CD14-positive monocyte (primary cell): Measurements from ENCODE around the gene SFT2D3. TPM values are rescaled to one million over a fixed set of nuclear protein-coding genes. Genes with fewer than 3 reads are reported as not detected.
"Not testable (repeated sequence)": the region's sequence is repeated elsewhere in the genome, so short reads cannot be mapped to it uniquely, and the experiment has no call there.

ENCODE experiments used
- DNase-seq, 3 donors: peaks; one replicate each; pipeline ENCODE4 v3.0.0-alpha.2; 2011 to 2022
- H2AFZ ChIP-seq: 2 replicates; pipeline ENCODE4 v1.6.0; 2012; ENCODE audit warnings: mild to moderate bottlenecking, low read depth, low read length, inconsistent platforms; ENCODE audit not compliant: insufficient read depth, poor library complexity, severe bottlenecking
- H3K27ac ChIP-seq, 2 donors: 1 replicate in 1 of 2; 2 replicates in 1 of 2; pipeline ENCODE4 v1.5.1; 2012 to 2013; ENCODE audit warnings: low read length in 2 of 2, control low read depth in 1 of 2, inconsistent platforms in 1 of 2, low read depth in 1 of 2, mild to moderate bottlenecking in 1 of 2
- H3K27me3 ChIP-seq, 2 donors: one replicate each; pipeline versions ENCODE4 v1.6.0 to v1.6.1; 2011 to 2013; ENCODE audit warnings: low read length in 2 of 2; ENCODE audit not compliant: control insufficient read depth in 2 of 2, insufficient read depth in 2 of 2
- H3K36me3 ChIP-seq, 2 donors: replicated peaks in 1 of 2; 1 replicate in 1 of 2; 2 replicates in 1 of 2; pipeline versions ENCODE4 v1.5.1 to v1.6.1; 2012 to 2013; ENCODE audit warnings: low read length in 2 of 2, control low read depth in 1 of 2, inconsistent platforms in 1 of 2, mild to moderate bottlenecking in 1 of 2; ENCODE audit not compliant: insufficient read depth in 2 of 2, control insufficient read depth in 1 of 2
- H3K4me1 ChIP-seq, 2 donors: 1 replicate in 1 of 2; 2 replicates in 1 of 2; pipeline versions ENCODE4 v1.5.1 to v1.6.1; 2012 to 2013; ENCODE audit warnings: low read length in 2 of 2, control low read depth in 1 of 2, inconsistent platforms in 1 of 2, mild to moderate bottlenecking in 1 of 2, moderate library complexity in 1 of 2; ENCODE audit not compliant: insufficient read depth in 2 of 2, control insufficient read depth in 1 of 2
- H3K4me2 ChIP-seq: replicated peaks from 2 replicates; pipeline ENCODE3; 2012; ENCODE audit warnings: low read length, moderate library complexity, mild to moderate bottlenecking; ENCODE audit not compliant: poor library complexity, severe bottlenecking; ENCODE audit errors: extremely low read depth
- H3K4me3 ChIP-seq, 3 experiments: fragments of 200-600 bp in 1 of 3; sonication (generic) in 1 of 3; replicated peaks in 1 of 3; 1 replicate in 2 of 3; 2 replicates in 1 of 3; pipeline ENCODE4 v1.5.1; 2011 to 2013; ENCODE audit warnings: low read length in 3 of 3, mild to moderate bottlenecking in 3 of 3, control low read depth in 2 of 3, low read depth in 2 of 3, inconsistent platforms in 1 of 3, moderate library complexity in 1 of 3
- H3K79me2 ChIP-seq: 2 replicates; pipeline ENCODE4 v1.6.0; 2012; ENCODE audit warnings: mild to moderate bottlenecking, control low read depth, inconsistent platforms, low read length, moderate library complexity; ENCODE audit not compliant: insufficient read depth
- H3K9ac ChIP-seq: 2 replicates; pipeline ENCODE4 v1.6.0; 2017; ENCODE audit warnings: low read length, mild to moderate bottlenecking; ENCODE audit not compliant: insufficient read depth, poor library complexity, severe bottlenecking
- H3K9me3 ChIP-seq, 2 donors: replicated peaks in 1 of 2; 1 replicate in 1 of 2; 2 replicates in 1 of 2; pipeline versions ENCODE4 v1.5.1 to v1.6.1; 2012 to 2013; ENCODE audit warnings: low read length in 2 of 2, control low read depth in 1 of 2; ENCODE audit not compliant: control insufficient read depth in 1 of 2, insufficient read depth in 1 of 2
- H4K20me1 ChIP-seq: 2 replicates; pipeline ENCODE4 v1.6.0; 2012; ENCODE audit warnings: mild to moderate bottlenecking, low read length, control low read depth, moderate library complexity; ENCODE audit not compliant: insufficient read depth
- H3K27ac Mint-ChIP-seq, 7 donors: one replicate each; pipeline ENCODE4 v1.8.0; 2020; ENCODE audit warnings: mild to moderate bottlenecking in 7 of 7, mixed read lengths in 7 of 7, moderate library complexity in 6 of 7, inconsistent platforms in 2 of 7
- H3K27me3 Mint-ChIP-seq, 3 donors: one replicate each; pipeline ENCODE4 v1.8.0; 2021 to 2022; ENCODE audit warnings: low read depth in 3 of 3, mild to moderate bottlenecking in 3 of 3, mixed read lengths in 3 of 3, moderate library complexity in 3 of 3, inconsistent platforms in 1 of 3
- H3K36me3 Mint-ChIP-seq, 2 donors: one replicate each; pipeline ENCODE4 v1.8.0; 2020; ENCODE audit warnings: mixed read lengths in 2 of 2, inconsistent platforms in 1 of 2, mild to moderate bottlenecking in 1 of 2
- H3K4me1 Mint-ChIP-seq: one replicate; pipeline ENCODE4 v1.8.0; 2020; ENCODE audit warnings: mild to moderate bottlenecking, mixed read lengths
- H3K4me3 Mint-ChIP-seq, 2 donors: one replicate each; pipeline ENCODE4 v1.8.0; 2020; ENCODE audit warnings: mild to moderate bottlenecking in 2 of 2, mixed read lengths in 2 of 2, moderate library complexity in 1 of 2
- H3K9me3 Mint-ChIP-seq, 7 donors: one replicate each; pipeline ENCODE4 v1.8.0; 2020 to 2022; ENCODE audit warnings: mixed read lengths in 7 of 7, mild to moderate bottlenecking in 6 of 7, moderate library complexity in 6 of 7, inconsistent platforms in 2 of 7
- WGBS: methylation state at CpG from one replicate; pipeline ENCODE4 v1.1.5; 2013; ENCODE audit warnings: missing lambda C conversion rate; ENCODE audit not compliant: insufficient coverage; 5-methylcytosine and 5-hydroxymethylcytosine counted together
- intact Hi-C, 2 donors: fragments of 100-400 bp; cut with micrococcal nuclease; formaldehyde crosslinking; loops; one replicate each; pipeline versions ENCODE4 v1.15.0 to v1.15.1; 2023
- polyA plus RNA-seq, 3 donors: library from polyadenylated mRNA; depleted of rRNA in 1 of 3; unstranded in 2 of 3; stranded (reverse) in 1 of 3; fragments of 300-500 nt in 2 of 3; fragments of >200 nt in 1 of 3; fragmentation: Illumina TruSeq in 2 of 3; gene quantifications; 1 replicate in 2 of 3; 2 replicates in 1 of 3; pipeline ENCODE4 v1.2.3, GENCODE V29; 2012 to 2021
- TF ChIP-seq, protein P1 (sequence below): fragments of 200-600 bp; IDR thresholded peaks from one replicate; pipeline ENCODE4 v1.8.0; 2022; ENCODE audit warnings: antibody characterized with exemption, mild to moderate bottlenecking

The SFT2D3 gene
- polyA plus RNA-seq, 3 donors: 3.8 to 4.9 TPM; not detected in 1

- H2AFZ ChIP-seq: no peak overlapping the region
- no CpG with 5 or more reads among the region's 3 CpGs for WGBS
- H3K27ac ChIP-seq: no peak overlapping the region
- no peak overlapping the region for H3K9ac ChIP-seq
- intact Hi-C loops: no loop called here
- no peak for DNase-seq
- Mint-ChIP-seq H3K9me3 (no peaks in the 10 kb centered on the region), H3K27ac (no peak overlapping the region), H3K27me3 (peaks cover 0 to 2% (median 2%) of the 10 kb centered on the region in 3 donors), H3K36me3 (peaks cover 57 to 71% of the 10 kb centered on the region in 2 donors), H3K4me3 (no peak overlapping the region), H3K4me1 (peaks cover 5% of the 10 kb centered on the region)
- no peaks in the 10 kb centered on the region for H4K20me1 ChIP-seq
- no peaks in the 10 kb centered on the region for H3K27me3 ChIP-seq
- H3K4me1 ChIP-seq: no peaks in the 10 kb centered on the region
- no peak overlapping the region for H3K4me3 ChIP-seq
- H3K79me2 ChIP-seq: no peaks in the 10 kb centered on the region
- TF ChIP-seq, protein P1, sequence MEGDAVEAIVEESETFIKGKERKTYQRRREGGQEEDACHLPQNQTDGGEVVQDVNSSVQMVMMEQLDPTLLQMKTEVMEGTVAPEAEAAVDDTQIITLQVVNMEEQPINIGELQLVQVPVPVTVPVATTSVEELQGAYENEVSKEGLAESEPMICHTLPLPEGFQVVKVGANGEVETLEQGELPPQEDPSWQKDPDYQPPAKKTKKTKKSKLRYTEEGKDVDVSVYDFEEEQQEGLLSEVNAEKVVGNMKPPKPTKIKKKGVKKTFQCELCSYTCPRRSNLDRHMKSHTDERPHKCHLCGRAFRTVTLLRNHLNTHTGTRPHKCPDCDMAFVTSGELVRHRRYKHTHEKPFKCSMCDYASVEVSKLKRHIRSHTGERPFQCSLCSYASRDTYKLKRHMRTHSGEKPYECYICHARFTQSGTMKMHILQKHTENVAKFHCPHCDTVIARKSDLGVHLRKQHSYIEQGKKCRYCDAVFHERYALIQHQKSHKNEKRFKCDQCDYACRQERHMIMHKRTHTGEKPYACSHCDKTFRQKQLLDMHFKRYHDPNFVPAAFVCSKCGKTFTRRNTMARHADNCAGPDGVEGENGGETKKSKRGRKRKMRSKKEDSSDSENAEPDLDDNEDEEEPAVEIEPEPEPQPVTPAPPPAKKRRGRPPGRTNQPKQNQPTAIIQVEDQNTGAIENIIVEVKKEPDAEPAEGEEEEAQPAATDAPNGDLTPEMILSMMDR: no peak
- H3K36me3 ChIP-seq: peaks cover 45 to 77% of the 10 kb centered on the region in 2 donors
- no peaks in the 10 kb centered on the region for H3K9me3 ChIP-seq
- no peak overlapping the region for H3K4me2 ChIP-seq
These were observed 42.3 kb downstream of the SFT2D3 start for GRCh38 chr2:127743477-127744026.

DNA sequence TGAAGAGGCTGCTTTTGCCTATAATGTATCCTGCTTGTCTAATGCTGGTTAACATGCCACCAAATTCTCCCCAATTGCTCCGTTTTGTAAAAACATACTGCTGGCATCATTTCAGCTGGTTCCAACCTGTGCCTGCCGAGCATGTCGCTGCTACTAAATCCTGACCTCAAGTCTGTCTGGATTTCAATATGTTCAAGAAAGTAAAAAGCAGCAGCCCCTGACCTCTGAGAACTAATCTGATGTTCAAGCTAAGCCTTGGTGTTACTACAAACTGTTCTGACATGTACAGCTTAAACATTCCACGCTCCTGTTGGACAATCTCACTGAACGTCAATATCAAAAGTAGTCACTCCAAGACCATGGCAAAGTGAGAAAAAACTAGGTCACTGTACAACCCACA is 46.3 kb downstream of the SFT2D3 start:
- H3K27me3 ChIP-seq: no peaks in the 10 kb centered on the region

DNA sequence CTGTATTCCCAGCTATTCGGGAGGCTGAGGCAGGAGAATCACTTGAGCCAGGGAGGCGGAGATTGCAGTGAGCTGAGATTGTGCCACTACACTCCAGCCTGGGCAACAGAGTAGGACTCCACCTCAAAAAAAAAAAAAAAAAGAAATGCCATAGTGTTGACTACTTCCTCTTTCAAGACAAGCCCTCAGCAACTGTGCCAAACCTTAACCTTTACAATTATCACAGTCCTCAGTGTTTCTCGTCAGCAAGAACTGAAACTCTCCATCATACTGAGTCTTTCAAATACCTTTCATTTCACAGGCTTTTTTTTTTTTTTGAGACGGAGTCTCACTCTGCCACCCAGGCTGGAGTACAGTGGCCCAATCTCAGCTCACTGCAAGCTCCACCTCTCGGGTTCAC is 48.2 kb downstream of the SFT2D3 start:
- DNase-seq: peak; percentile 12 to 21 (median 13)
- H4K20me1 ChIP-seq, H3K4me1 Mint-ChIP-seq, H2AFZ ChIP-seq, H3K27me3 ChIP-seq, H3K9ac ChIP-seq, H3K4me3 ChIP-seq, H3K4me2 ChIP-seq, H3K27me3 Mint-ChIP-seq, H3K9me3 ChIP-seq, intact Hi-C loops, H3K79me2 ChIP-seq, H3K9me3 Mint-ChIP-seq: not testable (repeated sequence)
- 0% methylated on average over 1 of the region's 5 CpGs for WGBS
- Histone ChIP-seq H3K27ac (peak overlapping the region; percentile 13 to 54), H3K4me1 (peaks cover 7 to 11% of the 10 kb centered on the region in 2 donors), H3K36me3 (peaks cover 41% of the 10 kb centered on the region in 2 donors)
- Mint-ChIP-seq H3K4me3 (peak overlapping the region; percentile 35 to 53), H3K36me3 (peaks cover 39 to 45% of the 10 kb centered on the region in 2 donors), H3K27ac (peak overlapping the region; percentile 43 to 86 (median 73))

More for the DNA sequence above, 46.3 kb downstream of the SFT2D3 start:
- H3K27ac ChIP-seq: no peak overlapping the region
- H3K9me3 ChIP-seq: no peaks in the 10 kb centered on the region
- TF ChIP-seq, protein P1: no peak
- peaks cover 7 to 11% of the 10 kb centered on the region in 2 donors for H3K4me1 ChIP-seq
- H3K27ac Mint-ChIP-seq: no peak overlapping the region
- no peak for DNase-seq
- H3K36me3 ChIP-seq: peaks cover 41 to 56% of the 10 kb centered on the region in 2 donors
- intact Hi-C loops: no loop called here
- H2AFZ ChIP-seq: no peak overlapping the region
- 100% methylated on average over 5 of the region's 5 CpGs for whole genome bisulfite sequencing
- H3K4me3 ChIP-seq: no peak overlapping the region
- H3K4me1 Mint-ChIP-seq: peaks cover 7% of the 10 kb centered on the region
- peaks cover 4% of the 10 kb centered on the region for H3K79me2 ChIP-seq
- H3K4me2 ChIP-seq: no peak overlapping the region
- no peak overlapping the region for H3K4me3 Mint-ChIP-seq
- peaks cover 41 to 51% of the 10 kb centered on the region in 2 donors for H3K36me3 Mint-ChIP-seq
- no peak overlapping the region for H3K9ac ChIP-seq
- H4K20me1 ChIP-seq: no peaks in the 10 kb centered on the region
- no peaks in the 10 kb centered on the region for H3K27me3 Mint-ChIP-seq
- no peaks in the 10 kb centered on the region for H3K9me3 Mint-ChIP-seq
